Sigmoid colon (tissue), 7 donors: ENCODE measurements around the gene COL5A2. TPM values are rescaled to one million over a fixed set of nuclear protein-coding genes. Genes with fewer than 3 reads are reported as not detected.

Experiments used
- DNase-seq: peaks from one replicate; pipeline ENCODE4 v3.0.0-alpha.2; 2019
- H3K27ac ChIP-seq, 4 donors: fragments of 200-600 bp; sonication (generic); one replicate each; pipeline ENCODE4 v1.5.1; 2016 to 2019; ENCODE audit warnings: mild to moderate bottlenecking in 1 of 4
- H3K27me3 ChIP-seq, 3 donors: fragments of 200-600 bp; sonication (generic); one replicate each; pipeline ENCODE4 v1.5.1; 2019; ENCODE audit warnings: mild to moderate bottlenecking in 1 of 3
- H3K36me3 ChIP-seq, 4 donors: fragments of 200-600 bp; sonication (generic); one replicate each; pipeline ENCODE4 v1.5.1; 2016 to 2019
- H3K4me1 ChIP-seq, 4 donors: fragments of 200-600 bp; sonication (generic); one replicate each; pipeline ENCODE4 v1.5.1; 2017 to 2019
- H3K4me3 ChIP-seq, 4 donors: fragments of 200-600 bp; sonication (generic); one replicate each; pipeline ENCODE4 v1.5.1; 2017 to 2019; ENCODE audit warnings: mild to moderate bottlenecking in 2 of 4, moderate library complexity in 1 of 4
- H3K9me3 ChIP-seq, 4 donors: fragments of 200-600 bp in 3 of 4; sonication (generic) in 3 of 4; one replicate each; pipeline versions ENCODE4 v1.5.1 to v1.6.1; 2013 to 2019
- CTCF ChIP-seq, 4 experiments: fragments of 450-650 bp in 3 of 4; fragments of 200-600 bp in 1 of 4; IDR thresholded peaks; one replicate each; pipeline ENCODE4 v1.5.1; 2016 to 2019; ENCODE audit warnings: antibody characterized with exemption in 4 of 4, mild to moderate bottlenecking in 3 of 4, moderate library complexity in 2 of 4
- EP300 ChIP-seq, 4 donors: sonication (generic); formaldehyde crosslinking; IDR thresholded peaks; one replicate each; pipeline ENCODE4 v1.6.1; 2017; ENCODE audit warnings: antibody characterized with exemption in 4 of 4
- POLR2A ChIP-seq, 2 donors: fragments of 450-650 bp; IDR thresholded peaks; one replicate each; pipeline ENCODE4 v1.6.1; 2016; ENCODE audit warnings: antibody characterized with exemption in 2 of 2, mild to moderate bottlenecking in 2 of 2, moderate library complexity in 2 of 2
- POLR2AphosphoS5 ChIP-seq, 4 donors: sonication (generic); formaldehyde crosslinking; IDR thresholded peaks; one replicate each; pipeline ENCODE4 v1.6.1; 2017; ENCODE audit warnings: antibody characterized with exemption in 4 of 4
- WGBS, 2 donors: extraction: QIAGEN DNeasy Blood & Tissue Kit; methylation state at CpG; one replicate each; pipeline ENCODE4 v1.1.7; 2013; 5-methylcytosine and 5-hydroxymethylcytosine counted together
- intact Hi-C: fragments of 100-400 bp; cut with DNase I; formaldehyde crosslinking; loops from one replicate; pipeline ENCODE4 v1.15.1; 2023
- polyA plus RNA-seq, 3 donors: library from polyadenylated mRNA; stranded (reverse); fragments of 200-250 nt; gene quantifications; one replicate each; pipeline ENCODE4 v1.2.3, GENCODE V29; 2013
- small RNA-seq, 3 donors: library from RNA; depleted of rRNA; stranded (forward); fragments of <200 nt; gene quantifications; one replicate each; pipeline ENCODE3, GENCODE V24; 2016
- total RNA-seq, 4 donors: library from RNA; depleted of rRNA; stranded (reverse); fragments of >200 nt; gene quantifications; one replicate each; pipeline ENCODE4 v1.1.0, GENCODE V29; 2016
- donor health status: healthy with polysubstance abuse.
- donor health status: Bipolar disorder and iron deficiency.
- donor health status: healthy.

The COL5A2 gene
- total and polyA plus RNA-seq, 7 donors, result 3.6 to 164 (median 60.9) TPM

GRCh38 chr2:188984065-188984491, 195.5 kb downstream of the COL5A2 start:
- Histone ChIP-seq H3K27ac (peak overlapping the region; percentile 57 to 91 (median 76)), H3K27me3 (no peaks in the 10 kb centered on the region), H3K36me3 (peaks cover 13 to 45% (median 25%) of the 10 kb centered on the region in 4 donors), H3K9me3 (no peaks in the 10 kb centered on the region), H3K4me3 (no peak overlapping the region), H3K4me1 (peaks cover 0 to 81% (median 50%) of the 10 kb centered on the region in 4 donors)
- intact Hi-C loops, result loop anchor here (2.0 kb wide), 1 partner anchor 457 kb away; no protein-coding TSS in a partner anchor
- TF ChIP-seq POLR2AphosphoS5 (IDR thresholded peaks at IDR 0.05) (peak in 3 of 4 donors; percentile 26 to 35 (median 29)), POLR2A (IDR thresholded peaks at IDR 0.05) (no peak), CTCF (IDR thresholded peaks at IDR 0.05) (peak in 1 of 4 experiments; percentile 47), EP300 (IDR thresholded peaks at IDR 0.05) (no peak)
- DNase-seq, result no peak

- DNase-seq, result no peak
- intact Hi-C loops, result loop anchor here (2.0 kb wide), 2 partner anchors 429 to 457 kb away; no protein-coding TSS in a partner anchor
- Histone ChIP-seq H3K4me1 (peaks cover 0 to 84% (median 50%) of the 10 kb centered on the region in 4 donors), H3K27me3 (no peaks in the 10 kb centered on the region), H3K36me3 (peaks cover 8 to 39% (median 23%) of the 10 kb centered on the region in 4 donors), H3K27ac (peak overlapping the region; percentile 57 to 91 (median 76)), H3K9me3 (no peaks in the 10 kb centered on the region), H3K4me3 (peak overlapping the region in 1 of 4 donors; percentile 0)
- peak in 3 of 4 experiments; percentile 20 to 49 (median 43) for TF ChIP-seq CTCF (IDR thresholded peaks at IDR 0.05)
- TF ChIP-seq POLR2AphosphoS5 (IDR thresholded peaks at IDR 0.05), result no peak
- WGBS, 2 donors, result 63 to 74% methylated on average over 4 of the region's 4 CpGs
These were observed 196.0 kb downstream of the COL5A2 start for GRCh38 chr2:188983427-188984064.

Small RNA genes lying within 50 kb of the gene (small RNA-seq; reads per million reads assigned to genes)
- 0.30 to 0.87 (median 0.32) reads per million in 3 donors for gene MIR3129

Other genes starting within 250 kb of the COL5A2 start
- gene COL3A1, start 205.4 kb downstream of the COL5A2 start, total RNA-seq, result 1,000 to 10,000 TPM in 1 of 4 donors, 100 to 1,000 TPM in 3; 183 to 1,567 (median 438) TPM
- gene COL3A1, start 205.4 kb downstream of the COL5A2 start, polyA plus RNA-seq, result 100 to 1,000 TPM in 1 of 3 donors, 10 to 100 TPM in 2; 29.1 to 294 (median 34.8) TPM